Body of pancreas (tissue), 4 donors: ENCODE results near the gene PA2G4. TPM values are rescaled to one million over a fixed set of nuclear protein-coding genes. Genes with fewer than 3 reads are reported as not detected.

Experiments
- ATAC-seq: fragments of 150-250 bp; one replicate; pipeline ENCODE4 v1.9.1; 2016
- DNase-seq, 4 donors: peaks; one replicate each; pipeline ENCODE4 v3.0.0-alpha.2; 2019
- H3K27ac ChIP-seq, 4 donors: fragments of 200-600 bp; sonication (generic); 1 replicate in 3 of 4; 2 replicates in 1 of 4; pipeline versions ENCODE4 v1.5.1 to v1.6.1; 2016 to 2019; ENCODE audit warnings: mild to moderate bottlenecking in 1 of 4, mixed read lengths in 1 of 4, moderate library complexity in 1 of 4
- H3K27me3 ChIP-seq, 2 donors: fragments of 200-600 bp; sonication (generic); one replicate each; pipeline ENCODE4 v1.6.0; 2016; ENCODE audit warnings: mild to moderate bottlenecking in 1 of 2
- H3K36me3 ChIP-seq, 2 donors: fragments of 200-600 bp; sonication (generic); replicated peaks in 1 of 2; 2 replicates each; pipeline ENCODE4 v1.5.1; 2016; ENCODE audit warnings: low read depth in 2 of 2; ENCODE audit not compliant: insufficient read depth in 1 of 2
- H3K4me1 ChIP-seq: fragments of 200-600 bp; sonication (generic); one replicate; pipeline ENCODE4 v1.6.0; 2016
- H3K4me3 ChIP-seq, 2 donors: fragments of 200-600 bp; sonication (generic); 1 replicate in 1 of 2; 2 replicates in 1 of 2; pipeline ENCODE4 v1.5.1; 2016 to 2019
- H3K9me3 ChIP-seq, 3 donors: fragments of 200-600 bp; sonication (generic); 1 replicate in 2 of 3; 2 replicates in 1 of 3; pipeline ENCODE4 v1.5.1; 2016
- CTCF ChIP-seq, 7 experiments: fragments of 450-650 bp in 4 of 7; fragments of 200-600 bp in 3 of 7; sonication (generic) in 3 of 7; IDR thresholded peaks; one replicate each; pipeline ENCODE4 v1.5.1; 2016 to 2019; ENCODE audit warnings: antibody characterized with exemption in 7 of 7
- POLR2A ChIP-seq, 3 donors: fragments of 450-650 bp; IDR thresholded peaks; one replicate each; pipeline ENCODE4 v1.6.1; 2016; ENCODE audit warnings: antibody characterized with exemption in 3 of 3, mild to moderate bottlenecking in 2 of 3
- WGBS, 2 donors: methylation state at CpG; one replicate each; pipeline ENCODE4 v1.1.5; 2017; 5-methylcytosine and 5-hydroxymethylcytosine counted together
- intact Hi-C: fragments of 100-400 bp; cut with DNase I; formaldehyde crosslinking; loops from one replicate; pipeline ENCODE4 v1.15.1; 2023
- total RNA-seq, 2 donors: library from RNA; depleted of rRNA; stranded (reverse); fragments of >200 nt; gene quantifications; one replicate each; pipeline ENCODE4 v1.1.0, GENCODE V29; 2016

Gene PA2G4
- total RNA-seq, 2 donors from 2014 or later, result 49.4 to 107 TPM

- TF ChIP-seq CTCF (IDR thresholded peaks at IDR 0.05), result peak in 2 of 7 experiments; percentile 7 to 10
- TF ChIP-seq POLR2A (IDR thresholded peaks at IDR 0.05), result peak; percentile 19 to 30 (median 27)
- DNase-seq (peak; percentile 71 to 82 (median 78)), ATAC-seq (peak; percentile 31)
- Histone ChIP-seq H3K27me3 (no peaks in the 10 kb centered on the region), H3K4me3 (peak overlapping the region; percentile 58 to 84), H3K27ac (peak overlapping the region; percentile 95 to 98 (median 98)), H3K4me1 (peaks cover 58% of the 10 kb centered on the region), H3K36me3 (peaks cover 0 to 4% of the 10 kb centered on the region in 2 donors), H3K9me3 (no peaks in the 10 kb centered on the region)
- intact Hi-C loops, result no loop called here
- 1 to 8% methylated on average over 11 to 20 of the region's 20 CpGs for WGBS, 2 donors
Measured at GRCh38 chr12:56080556-56081138, 23.7 kb upstream of the PA2G4 start.

- TF ChIP-seq CTCF (IDR thresholded peaks at IDR 0.05) (no peak), POLR2A (IDR thresholded peaks at IDR 0.05) (peak; percentile 45 to 57 (median 47))
- Histone ChIP-seq H3K4me1 (peaks cover 68% of the 10 kb centered on the region), H3K27ac (peak overlapping the region; percentile 95 to 98 (median 98)), H3K9me3 (no peaks in the 10 kb centered on the region), H3K27me3 (no peaks in the 10 kb centered on the region), H3K4me3 (peak overlapping the region in 1 of 2 donors; percentile 84), H3K36me3 (peaks cover 0 to 4% of the 10 kb centered on the region in 2 donors)
- intact Hi-C loops, result no loop called here
- peak; percentile 33 for ATAC-seq
- 7 to 9% methylated on average over 5 to 6 of the region's 6 CpGs for WGBS, 2 donors
- peak; percentile 68 to 87 (median 81) for DNase-seq
Measured at GRCh38 chr12:56081393-56082347, 22.7 kb upstream of the PA2G4 start.

GRCh38 chr12:56082382-56082781, 22.0 kb upstream of the PA2G4 start:
- peaks cover 75% of the 10 kb centered on the region for H3K4me1 ChIP-seq
- TF ChIP-seq POLR2A (IDR thresholded peaks at IDR 0.05), result no peak
- no peak for TF ChIP-seq CTCF (IDR thresholded peaks at IDR 0.05)
- no peak overlapping the region for H3K4me3 ChIP-seq
- intact Hi-C loops, result no loop called here
- H3K36me3 ChIP-seq, result peaks cover 0 to 4% of the 10 kb centered on the region in 2 donors
- H3K9me3 ChIP-seq, result no peaks in the 10 kb centered on the region
- H3K27me3 ChIP-seq, result no peaks in the 10 kb centered on the region
- DNase-seq, result no peak
- no peak for ATAC-seq
- 22 to 33% methylated on average over 2 of the region's 2 CpGs for WGBS, 2 donors
- peak overlapping the region; percentile 95 to 98 (median 98) for H3K27ac ChIP-seq

GRCh38 chr12:56082967-56083366, 21.4 kb upstream of the PA2G4 start:
- TF ChIP-seq CTCF (IDR thresholded peaks at IDR 0.05), result no peak
- TF ChIP-seq POLR2A (IDR thresholded peaks at IDR 0.05), result no peak
- H3K27me3 ChIP-seq, result no peaks in the 10 kb centered on the region
- no peak overlapping the region for H3K4me3 ChIP-seq
- DNase-seq (no peak), ATAC-seq (no peak)
- H3K9me3 ChIP-seq, result no peaks in the 10 kb centered on the region
- 19 to 27% methylated on average over 3 of the region's 3 CpGs for WGBS, 2 donors
- peaks cover 79% of the 10 kb centered on the region for H3K4me1 ChIP-seq
- H3K27ac ChIP-seq, result peak overlapping the region; percentile 95 to 98 (median 98)
- intact Hi-C loops, result no loop called here
- H3K36me3 ChIP-seq, result peaks cover 0 to 4% of the 10 kb centered on the region in 2 donors
